Adrenal gland (tissue), 12 donors: ENCODE data around the gene DGCR8. TPM values are rescaled to one million over a fixed set of nuclear protein-coding genes. Genes with fewer than 3 reads are reported as not detected.

Experiments
- DNase-seq, 7 donors: peaks; one replicate each; pipeline ENCODE4 v3.0.0-alpha.2; 2019 to 2020
- H3K27ac ChIP-seq, 5 donors: fragments of 200-600 bp; sonication (generic) in 4 of 5; 1 replicate in 3 of 5; 2 replicates in 2 of 5; pipeline versions ENCODE4 v1.5.1 to v1.8.0; 2016 to 2020; ENCODE audit warnings: mild to moderate bottlenecking in 1 of 5
- H3K27me3 ChIP-seq: fragments of 200-600 bp; 2 replicates; pipeline ENCODE4 v1.8.0; 2021
- H3K36me3 ChIP-seq, 2 donors: fragments of 200-600 bp; replicated peaks in 1 of 2; 1 replicate in 1 of 2; 2 replicates in 1 of 2; pipeline versions ENCODE4 v1.5.1 to v1.8.0; 2018 to 2022
- H3K4me1 ChIP-seq, 2 donors: fragments of 200-600 bp; replicated peaks in 1 of 2; 1 replicate in 1 of 2; 2 replicates in 1 of 2; pipeline versions ENCODE4 v1.5.1 to v1.8.0; 2018 to 2021
- H3K4me3 ChIP-seq, 4 donors: fragments of 200-600 bp; sonication (generic) in 3 of 4; one replicate each; pipeline ENCODE4 v1.5.1; 2016 to 2018
- H3K9me3 ChIP-seq, 3 donors: fragments of 200-600 bp; sonication (generic) in 1 of 3; replicated peaks in 1 of 3; 1 replicate in 2 of 3; 2 replicates in 1 of 3; pipeline versions ENCODE4 v1.5.1 to v1.8.0; 2016 to 2021
- CTCF ChIP-seq, 6 experiments: fragments of 450-650 bp in 4 of 6; fragments of 200-600 bp in 2 of 6; sonication (generic) in 1 of 6; IDR thresholded peaks; 1 replicate in 5 of 6; 2 replicates in 1 of 6; pipeline versions ENCODE4 v1.5.1 to v1.8.0; 2016 to 2021; ENCODE audit warnings: antibody characterized with exemption in 6 of 6, mild to moderate bottlenecking in 2 of 6, moderate library complexity in 1 of 6
- POLR2A ChIP-seq, 2 donors: fragments of 450-650 bp; IDR thresholded peaks; one replicate each; pipeline ENCODE4 v1.6.1; 2017; ENCODE audit warnings: antibody characterized with exemption in 2 of 2, mild to moderate bottlenecking in 2 of 2, moderate library complexity in 1 of 2
- WGBS, 4 donors: extraction: QIAGEN DNeasy Blood & Tissue Kit in 2 of 4; methylation state at CpG; one replicate each; pipeline versions ENCODE4 v1.1.5 to v1.1.7; 2013 to 2017; 5-methylcytosine and 5-hydroxymethylcytosine counted together
- intact Hi-C, 2 donors: fragments of 100-400 bp; cut with DNase I; formaldehyde crosslinking; loops; one replicate each; pipeline versions ENCODE4 v1.14.1 to v1.15.0; 2022 to 2023
- polyA plus RNA-seq, 3 donors: library from polyadenylated mRNA; stranded (reverse); fragments of 200-250 nt in 2 of 3; fragments of 350-450 nt in 1 of 3; fragmentation: Illumina TruSeq in 1 of 3; extraction: RNeasy Lipid Tissue Mini Kit (QIAGEN cat#74804) in 1 of 3; gene quantifications; one replicate each; pipeline ENCODE4 v1.2.3, GENCODE V29; 2013 to 2014
- total RNA-seq, 9 donors: library from RNA; depleted of rRNA in 4 of 9; stranded (reverse); fragments of >200 nt in 4 of 9; fragments of 120-200 nt in 1 of 9; fragmentation: NEBNext Ultra II Directional in 1 of 9; extraction: Animal tissue kit (Norgen Biotek cat#: 25700) in 1 of 9; gene quantifications; one replicate each; pipeline versions ENCODE4 v1.1.0 to v1.2.4, GENCODE V29; 2013 to 2023
- donor health status: healthy with polysubstance abuse.
- donor health status: Bipolar disorder and iron deficiency.
- donor health status: DM: yes; HTN: yes; CAD: no.
- donor health status: DM: no; HTN: no; CAD: no.
- donor health status: DM: no; HTN: no; CAD: no.
- donor health status: DM: yes; HTN: yes; CAD: no.

DGCR8 gene
- total and polyA plus RNA-seq, 12 donors = 7.2 to 32.2 (median 22.4) TPM

GRCh38 chr22:20143883-20144665, 64.0 kb downstream of the DGCR8 start:
- Histone ChIP-seq H3K27me3 (no peaks in the 10 kb centered on the region), H3K4me1 (no peaks in the 10 kb centered on the region), H3K27ac (no peak overlapping the region), H3K36me3 (peaks cover 0 to 5% of the 10 kb centered on the region in 2 donors), H3K9me3 (no peaks in the 10 kb centered on the region), H3K4me3 (no peak overlapping the region)
- 88 to 98% (median 92%) methylated on average over 7 to 19 of the region's 19 CpGs for whole genome bisulfite sequencing, 4 donors
- intact Hi-C loops = no loop called here
- TF ChIP-seq POLR2A (IDR thresholded peaks at IDR 0.05) (no peak), CTCF (IDR thresholded peaks at IDR 0.05) (no peak)
- DNase-seq = no peak

- intact Hi-C loops = no loop called here
- no peak for TF ChIP-seq POLR2A (IDR thresholded peaks at IDR 0.05)
- no peak for TF ChIP-seq CTCF (IDR thresholded peaks at IDR 0.05)
- 90 to 95% (median 92%) methylated on average over 11 to 22 of the region's 22 CpGs for WGBS, 4 donors
- Histone ChIP-seq H3K4me1 (no peaks in the 10 kb centered on the region), H3K9me3 (no peaks in the 10 kb centered on the region), H3K36me3 (no peaks in the 10 kb centered on the region), H3K4me3 (no peak overlapping the region), H3K27me3 (no peaks in the 10 kb centered on the region), H3K27ac (no peak overlapping the region)
- no peak for DNase-seq
Measured at GRCh38 chr22:20145206-20145831, 65.3 kb downstream of the DGCR8 start.

- intact Hi-C loops = no loop called here
- no peaks in the 10 kb centered on the region for H3K9me3 ChIP-seq
- no peak overlapping the region for H3K27ac ChIP-seq
- no peaks in the 10 kb centered on the region for H3K4me1 ChIP-seq
- 88 to 97% (median 91%) methylated on average over 15 to 21 of the region's 21 CpGs for WGBS, 4 donors
- no peak for DNase-seq
- TF ChIP-seq CTCF (IDR thresholded peaks at IDR 0.05) (no peak), POLR2A (IDR thresholded peaks at IDR 0.05) (no peak)
- H3K27me3 ChIP-seq = no peaks in the 10 kb centered on the region
- no peak overlapping the region for H3K4me3 ChIP-seq
- H3K36me3 ChIP-seq = no peaks in the 10 kb centered on the region
Measured at GRCh38 chr22:20145832-20146223, 65.8 kb downstream of the DGCR8 start.

GRCh38 chr22:20146777-20147176, 66.7 kb downstream of the DGCR8 start:
- H3K27ac ChIP-seq = no peak overlapping the region
- no peaks in the 10 kb centered on the region for H3K9me3 ChIP-seq
- no peak for DNase-seq
- intact Hi-C loops = no loop called here
- no peak overlapping the region for H3K4me3 ChIP-seq
- TF ChIP-seq CTCF (IDR thresholded peaks at IDR 0.05) (no peak), POLR2A (IDR thresholded peaks at IDR 0.05) (no peak)
- 67 to 81% (median 78%) methylated on average over 3 to 22 of the region's 22 CpGs for WGBS, 4 donors
- H3K4me1 ChIP-seq = no peaks in the 10 kb centered on the region
- H3K27me3 ChIP-seq = no peaks in the 10 kb centered on the region
- no peaks in the 10 kb centered on the region for H3K36me3 ChIP-seq
